ENCODE data around the gene SMARCAD1. TPM values are rescaled to one million over a fixed set of nuclear protein-coding genes. Genes with fewer than 3 reads are reported as not detected.

Gene SMARCAD1
- total and polyA plus RNA-seq, 2 of the 8 experiments (the other 6 are each of a cell fraction or from before 2014, with no cell fraction given), result 24.1 to 59.4 TPM

- CTCF ChIA-PET (ENCODE audit: partially characterized antibody), result no interaction called here
- POLR2A ChIA-PET (ENCODE audit: partially characterized antibody), result interaction anchor here (1.1 kb wide), 1 partner anchor 28 kb away, joined by 3 read pairs; no protein-coding TSS in a partner anchor
- no peak for FAIRE-seq
Measured at GRCh38 chr4:94175553-94176261, 32.0 kb upstream of the SMARCAD1 start.

More at GRCh38 chr4:94175553-94176261, 32.0 kb upstream of the SMARCAD1 start:
- Histone ChIP-seq H3K4me1 (replicated peaks in 1 of 4; ENCODE audit: control insufficient read depth in 3 of 4, insufficient read depth in 4 of 4, low read length in 3 of 4) (no peaks in the 10 kb centered on the region), H3K79me1 (ENCODE audit: low read depth, low read length) (no peaks in the 10 kb centered on the region), H2BK120ac (replicated peaks; ENCODE audit: low read depth, low read length) (no peak overlapping the region), H4K20me1 (replicated peaks in 1 of 2; ENCODE audit: control insufficient read depth in 1 of 2, insufficient read depth in 2 of 2, low read length in 2 of 2) (no peaks in the 10 kb centered on the region), H3K56ac (replicated peaks; ENCODE audit: insufficient read length, low read depth, low read length) (no peak overlapping the region), H2AFZ (ENCODE audit: low read length) (no peak overlapping the region), H3K4me3 (ENCODE audit: extremely low read depth in 1 of 4, insufficient read depth in 2 of 4, low read depth in 3 of 4, low read length in 4 of 4) (no peak overlapping the region), H2BK20ac (ENCODE audit: low read length) (no peak overlapping the region), H4K91ac (replicated peaks; ENCODE audit: insufficient read length, low read length) (no peak overlapping the region), H3K9me3 (ENCODE audit: insufficient read depth in 2 of 2, low read depth in 1 of 2, low read length in 1 of 2) (no peaks in the 10 kb centered on the region), H2BK12ac (ENCODE audit: low read depth, low read length) (no peak overlapping the region), H2BK15ac (ENCODE audit: low read length) (no peak overlapping the region), H3K36me3 (ENCODE audit: control insufficient read depth in 2 of 4, insufficient read depth in 4 of 4, low read length in 3 of 4) (no peaks in the 10 kb centered on the region), H4K8ac (ENCODE audit: extremely low read depth, insufficient read depth, low read length) (no peak overlapping the region), H3K9ac (replicated peaks in 1 of 4; ENCODE audit: extremely low read depth in 1 of 4, low read depth in 3 of 4, low read length in 3 of 4) (no peak overlapping the region), H3K23ac (ENCODE audit: insufficient read length) (no peak overlapping the region), H3K79me2 (ENCODE audit: control insufficient read depth in 1 of 2, insufficient read depth in 2 of 2, low read length in 2 of 2) (no peaks in the 10 kb centered on the region), H3K4ac (replicated peaks; ENCODE audit: insufficient read length, low read depth, low read length) (no peak overlapping the region), H3K4me2 (ENCODE audit: insufficient read depth in 1 of 2, low read depth in 2 of 2, low read length in 2 of 2) (no peak overlapping the region), H3K18ac (ENCODE audit: extremely low read depth, low read length) (no peak overlapping the region), H2AK5ac (ENCODE audit: low read depth, low read length) (no peak overlapping the region), H4K5ac (ENCODE audit: insufficient read length, low read depth, low read length) (no peak overlapping the region), H2BK5ac (ENCODE audit: low read depth, low read length) (no peak overlapping the region), H3K14ac (ENCODE audit: insufficient read length) (no peak overlapping the region), H3K27me3 (replicated peaks in 1 of 4; ENCODE audit: control insufficient read depth in 3 of 4, extremely low read depth in 1 of 4, insufficient read depth in 3 of 4, low read length in 3 of 4) (no peaks in the 10 kb centered on the region), H3K27ac (ENCODE audit: low read depth, low read length) (no peak overlapping the region), H3K23me2 (ENCODE audit: low read depth, low read length) (no peaks in the 10 kb centered on the region)
- WGBS, 2 experiments (ENCODE audit: extremely low coverage in 1 of 2, insufficient coverage in 1 of 2, insufficient read length in 1 of 2, insufficient replicate concordance in 2 of 2, low coverage in 1 of 2, low lambda C conversion rate in 2 of 2, missing lambda C conversion rate in 1 of 2), result 67% methylated on average over 6 of the region's 6 CpGs; no CpG with 5 or more reads in 1 of the 2 experiments
- no peak for TF ChIP-seq ATF2 (IDR thresholded peaks at IDR 0.05; ENCODE audit: low read length)
- no peak for TF ChIP-seq RBBP5 (IDR thresholded peaks at IDR 0.05; ENCODE audit: borderline replicate concordance, low read depth, low read length)
- TF ChIP-seq SIRT6 (IDR thresholded peaks at IDR 0.05; ENCODE audit: low read length), result no peak
- no peak for TF ChIP-seq SIX5 (IDR thresholded peaks at IDR 0.05; ENCODE audit: low read depth, low read length)
- no peak for TF ChIP-seq CBX5 (IDR thresholded peaks at IDR 0.05; ENCODE audit: low read depth, low read length)
- TF ChIP-seq KDM1A (IDR thresholded peaks at IDR 0.05; ENCODE audit: borderline replicate concordance, low read length), result no peak
- no peak for TF ChIP-seq SIN3A (conservative IDR thresholded peaks at IDR 0.05 in 1 of 2, IDR thresholded peaks at IDR 0.05 in 1 of 2; ENCODE audit: low read depth in 1 of 2, low read length in 2 of 2)
- no peak for TF ChIP-seq NANOG (IDR thresholded peaks at IDR 0.05; ENCODE audit: insufficient read depth, low read depth, low read length, poor library complexity, severe bottlenecking)
- no peak for TF ChIP-seq FOSL1 (IDR thresholded peaks at IDR 0.05; ENCODE audit: insufficient read depth, low read depth, low read length)
- no peak for TF ChIP-seq GABPA (IDR thresholded peaks at IDR 0.05; ENCODE audit: borderline replicate concordance, insufficient read depth, low read length)
- no peak for DNase-seq (ENCODE audit: low read depth in 1 of 2, low spot score in 2 of 2)

Measured in H1 (cell line).